HepG2 (cell line): ENCODE data around the gene PSMD12. TPM values are rescaled to one million over a fixed set of nuclear protein-coding genes. Genes with fewer than 3 reads are reported as not detected.

Experiments used
- ATF5 ChIP-seq: sonication (generic); formaldehyde crosslinking; IDR thresholded peaks from 2 replicates; pipeline ENCODE4 v1.4.0; 2020; ENCODE audit warnings: mild to moderate bottlenecking, low read depth, missing genetic modification reagents
- DPF2 ChIP-seq: sonication (generic); formaldehyde crosslinking; IDR thresholded peaks from 2 replicates; pipeline ENCODE4 v1.4.0; 2020; ENCODE audit warnings: mild to moderate bottlenecking, low read depth, missing genetic modification reagents, borderline replicate concordance
- HDAC6 ChIP-seq: fragments of 200-600 bp; sonication (generic); IDR thresholded peaks from 2 replicates; pipeline ENCODE4 v1.7.0; 2017; ENCODE audit warnings: mild to moderate bottlenecking, antibody characterized with exemption, low read length, low read depth
- MTF2 ChIP-seq: sonication (generic); formaldehyde crosslinking; IDR thresholded peaks from 2 replicates; pipeline ENCODE4 v1.5.0; 2020; ENCODE audit warnings: missing genetic modification reagents, borderline replicate concordance
- TSC22D2 ChIP-seq: sonication (generic); formaldehyde crosslinking; IDR thresholded peaks from 2 replicates; pipeline ENCODE4 v1.5.1; 2020; ENCODE audit warnings: missing genetic modification reagents, mild to moderate bottlenecking, borderline replicate concordance
- ZNF280D ChIP-seq: sonication (generic); formaldehyde crosslinking; IDR thresholded peaks from 2 replicates; pipeline ENCODE4 v1.5.1; 2020; ENCODE audit warnings: mild to moderate bottlenecking, missing genetic modification reagents
- polyA plus RNA-seq, 8 experiments: library from polyadenylated mRNA; depleted of rRNA in 3 of 8; stranded (reverse) in 7 of 8; unstranded in 1 of 8; fragments of >200 nt; fragmentation: Illumina TruSeq in 4 of 8; extraction: Trizol in 4 of 8; gene quantifications; 2 replicates each; pipeline versions ENCODE4 v1.2.1 to v1.2.3, GENCODE V29; 2011 to 2016; ENCODE audit warnings: low read depth in 4 of 8, missing spikeins in 1 of 8, mixed read lengths in 1 of 8; ENCODE audit not compliant: insufficient read depth in 1 of 8
- total RNA-seq, 5 experiments: library from RNA; depleted of rRNA; stranded (reverse); fragments of >200 nt; fragmentation: Illumina TruSeq; extraction: Trizol; gene quantifications; 2 replicates each; pipeline ENCODE4 v1.2.3, GENCODE V29; 2016; ENCODE audit warnings: low read depth in 1 of 5
- TF ChIP-seq, protein P1 (sequence below): sonication (generic); formaldehyde crosslinking; IDR thresholded peaks from 2 replicates; pipeline ENCODE4 v1.9.0; 2022; ENCODE audit warnings: missing genetic modification reagents, mild to moderate bottlenecking, borderline replicate concordance

The PSMD12 gene
- total and polyA plus RNA-seq, 2 of the 13 experiments (the other 11 are each of a cell fraction or from before 2014, with no cell fraction given) = 27.4 to 71.7 TPM

- TF ChIP-seq DPF2 (CRISPR knock-in tag) (no peak), TSC22D2 (CRISPR knock-in tag) (no peak), ZNF280D (no peak), ATF5 (CRISPR knock-in tag) (no peak), MTF2 (CRISPR knock-in tag) (no peak), HDAC6 (no peak)
- TF ChIP-seq, protein P1, sequence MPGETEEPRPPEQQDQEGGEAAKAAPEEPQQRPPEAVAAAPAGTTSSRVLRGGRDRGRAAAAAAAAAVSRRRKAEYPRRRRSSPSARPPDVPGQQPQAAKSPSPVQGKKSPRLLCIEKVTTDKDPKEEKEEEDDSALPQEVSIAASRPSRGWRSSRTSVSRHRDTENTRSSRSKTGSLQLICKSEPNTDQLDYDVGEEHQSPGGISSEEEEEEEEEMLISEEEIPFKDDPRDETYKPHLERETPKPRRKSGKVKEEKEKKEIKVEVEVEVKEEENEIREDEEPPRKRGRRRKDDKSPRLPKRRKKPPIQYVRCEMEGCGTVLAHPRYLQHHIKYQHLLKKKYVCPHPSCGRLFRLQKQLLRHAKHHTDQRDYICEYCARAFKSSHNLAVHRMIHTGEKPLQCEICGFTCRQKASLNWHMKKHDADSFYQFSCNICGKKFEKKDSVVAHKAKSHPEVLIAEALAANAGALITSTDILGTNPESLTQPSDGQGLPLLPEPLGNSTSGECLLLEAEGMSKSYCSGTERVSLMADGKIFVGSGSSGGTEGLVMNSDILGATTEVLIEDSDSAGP (CRISPR knock-in tag) = no peak
- TF ChIP-seq, all 625 proteins: peak for 22
Observed at GRCh38 chr17:67336859-67337258, 29.5 kb downstream of the PSMD12 start (continued).
